OCI-LY1 (cell line): ENCODE results near the gene MFSD8.
"Not testable (repeated sequence)": the region's sequence is repeated elsewhere in the genome, so short reads cannot be mapped to it uniquely, and the experiment has no call there.

ENCODE experiments used
- CTCF ChIP-seq: fragments of 200-600 bp; sonication (generic), shearing (Covaris generic); IDR thresholded peaks from 2 replicates; pipeline ENCODE4 v1.5.1; 2017; ENCODE audit warnings: mild to moderate bottlenecking, antibody characterized with exemption, low read length, moderate library complexity, mixed read lengths
- EZH2 ChIP-seq: fragments of 200-600 bp; sonication (generic), shearing (Covaris generic); IDR thresholded peaks from 2 replicates; pipeline ENCODE4 v1.8.0; 2017; ENCODE audit warnings: borderline replicate concordance, mixed run types, mild to moderate bottlenecking, antibody characterized with exemption, low read length, moderate library complexity, mixed read lengths

- TF ChIP-seq CTCF, EZH2: not testable (repeated sequence)
Observed at GRCh38 chr4:127899682-127900081, 65.3 kb downstream of the MFSD8 start.
